Kidney epithelial cell (primary cell): Measurements from ENCODE around the gene ABHD14A. TPM values are rescaled to one million over a fixed set of nuclear protein-coding genes. Genes with fewer than 3 reads are reported as not detected.

Source experiments
- DNase-seq: peaks from one replicate; pipeline ENCODE4 v3.0.0-alpha.2; 2010; ENCODE audit warnings: low read depth
- H3K27me3 ChIP-seq: 2 replicates; pipeline ENCODE4 v1.6.0; 2011; ENCODE audit warnings: low read length; ENCODE audit not compliant: control insufficient read depth, insufficient read depth
- H3K36me3 ChIP-seq: 2 replicates; pipeline ENCODE4 v1.5.1; 2011; ENCODE audit warnings: low read length; ENCODE audit not compliant: control insufficient read depth, insufficient read depth
- H3K4me3 ChIP-seq: 2 replicates; pipeline ENCODE4 v1.5.1; 2011; ENCODE audit warnings: low read depth, mild to moderate bottlenecking, control low read depth, low read length
- total RNA-seq: library from RNA; depleted of rRNA; stranded (reverse); fragments of >200 nt; gene quantifications from 2 replicates; pipeline ENCODE4 v1.2.3, GENCODE V29; 2015
- TF ChIP-seq, protein P1 (sequence below): IDR thresholded peaks from 2 replicates; pipeline ENCODE4 v1.5.1; 2011; ENCODE audit warnings: mild to moderate bottlenecking, moderate library complexity, low read length, control low read depth, inconsistent platforms; ENCODE audit not compliant: insufficient read depth, poor library complexity, severe bottlenecking

Gene ABHD14A
- total RNA-seq, 1 donor from 2014 or later: 15.3 TPM

DNA sequence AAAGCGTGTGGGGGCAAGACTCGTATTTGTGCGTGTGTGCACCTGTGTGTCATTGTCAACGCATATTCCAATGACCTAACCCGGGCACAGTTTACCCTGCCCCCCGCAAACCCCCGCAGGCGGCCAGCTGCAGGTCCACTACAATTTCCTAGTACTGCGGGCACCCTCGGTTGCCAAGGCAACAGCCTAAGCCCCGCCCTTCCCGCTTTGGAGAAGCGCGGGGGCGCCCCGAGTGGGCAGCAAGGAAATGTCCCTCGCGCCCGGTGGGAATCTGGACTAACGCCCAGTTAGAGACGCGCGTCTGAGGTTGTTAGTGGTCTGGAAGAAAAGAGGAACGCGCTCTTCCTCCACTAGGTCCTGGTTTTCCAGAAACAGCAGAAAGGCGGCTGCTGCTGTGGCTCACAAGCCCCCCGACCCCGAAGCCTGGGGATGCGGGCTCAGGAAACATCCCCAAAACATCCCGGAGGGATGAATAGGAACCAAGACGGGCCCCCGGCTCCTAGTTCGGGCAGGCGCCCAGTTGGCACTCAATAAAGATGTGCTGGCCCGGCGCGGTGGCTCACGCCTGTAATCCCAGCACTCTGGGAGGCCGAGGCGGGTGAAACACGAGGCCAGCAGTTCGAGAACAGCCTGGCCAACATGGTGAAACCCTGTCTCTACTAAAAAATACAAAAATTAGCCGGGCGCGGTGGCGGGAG lies 1.1 kb downstream of the ABHD14A start:
- H3K4me3 ChIP-seq: peak overlapping the region; percentile 48
- H3K27me3 ChIP-seq: no peaks in the 10 kb centered on the region
- TF ChIP-seq, protein P1, sequence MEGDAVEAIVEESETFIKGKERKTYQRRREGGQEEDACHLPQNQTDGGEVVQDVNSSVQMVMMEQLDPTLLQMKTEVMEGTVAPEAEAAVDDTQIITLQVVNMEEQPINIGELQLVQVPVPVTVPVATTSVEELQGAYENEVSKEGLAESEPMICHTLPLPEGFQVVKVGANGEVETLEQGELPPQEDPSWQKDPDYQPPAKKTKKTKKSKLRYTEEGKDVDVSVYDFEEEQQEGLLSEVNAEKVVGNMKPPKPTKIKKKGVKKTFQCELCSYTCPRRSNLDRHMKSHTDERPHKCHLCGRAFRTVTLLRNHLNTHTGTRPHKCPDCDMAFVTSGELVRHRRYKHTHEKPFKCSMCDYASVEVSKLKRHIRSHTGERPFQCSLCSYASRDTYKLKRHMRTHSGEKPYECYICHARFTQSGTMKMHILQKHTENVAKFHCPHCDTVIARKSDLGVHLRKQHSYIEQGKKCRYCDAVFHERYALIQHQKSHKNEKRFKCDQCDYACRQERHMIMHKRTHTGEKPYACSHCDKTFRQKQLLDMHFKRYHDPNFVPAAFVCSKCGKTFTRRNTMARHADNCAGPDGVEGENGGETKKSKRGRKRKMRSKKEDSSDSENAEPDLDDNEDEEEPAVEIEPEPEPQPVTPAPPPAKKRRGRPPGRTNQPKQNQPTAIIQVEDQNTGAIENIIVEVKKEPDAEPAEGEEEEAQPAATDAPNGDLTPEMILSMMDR: peak; percentile 6
- DNase-seq: no peak
- peaks cover 1% of the 10 kb centered on the region for H3K36me3 ChIP-seq

DNA sequence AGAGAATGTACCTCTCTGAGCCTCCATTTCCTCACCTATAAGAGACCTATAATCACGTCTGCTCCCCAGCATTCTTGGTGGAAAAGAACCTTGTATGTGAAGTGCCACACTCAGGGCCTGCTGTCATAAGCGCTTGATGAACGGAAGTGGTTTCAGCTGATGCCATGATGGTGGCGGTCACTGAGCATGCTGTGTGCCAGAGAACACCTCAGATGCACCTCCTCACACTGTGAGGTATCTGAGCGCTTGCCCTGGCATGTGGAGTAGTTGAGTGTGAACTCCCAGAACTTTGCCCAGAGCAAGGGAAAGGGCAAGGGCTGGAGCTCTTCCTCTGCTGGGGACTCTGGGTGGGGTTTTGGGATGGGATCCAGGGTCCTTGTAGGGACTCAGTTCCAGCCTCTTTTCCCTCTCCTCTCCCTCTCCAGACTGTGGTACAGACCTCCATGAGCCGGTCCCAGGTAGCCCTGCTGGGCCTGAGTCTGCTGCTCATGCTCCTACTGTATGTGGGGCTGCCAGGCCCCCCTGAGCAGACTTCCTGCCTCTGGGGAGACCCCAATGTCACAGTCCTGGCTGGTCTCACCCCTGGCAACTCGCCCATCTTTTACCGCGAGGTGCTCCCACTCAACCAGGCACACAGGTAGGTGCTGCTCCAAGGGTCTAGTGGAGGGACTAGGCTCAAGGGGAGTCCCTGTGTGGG lies 2.7 kb downstream of the ABHD14A start:
- Histone ChIP-seq H3K4me3 (no peak overlapping the region), H3K27me3 (no peaks in the 10 kb centered on the region), H3K36me3 (no peaks in the 10 kb centered on the region)
- no peak for DNase-seq
- TF ChIP-seq, protein P1: no peak

DNA sequence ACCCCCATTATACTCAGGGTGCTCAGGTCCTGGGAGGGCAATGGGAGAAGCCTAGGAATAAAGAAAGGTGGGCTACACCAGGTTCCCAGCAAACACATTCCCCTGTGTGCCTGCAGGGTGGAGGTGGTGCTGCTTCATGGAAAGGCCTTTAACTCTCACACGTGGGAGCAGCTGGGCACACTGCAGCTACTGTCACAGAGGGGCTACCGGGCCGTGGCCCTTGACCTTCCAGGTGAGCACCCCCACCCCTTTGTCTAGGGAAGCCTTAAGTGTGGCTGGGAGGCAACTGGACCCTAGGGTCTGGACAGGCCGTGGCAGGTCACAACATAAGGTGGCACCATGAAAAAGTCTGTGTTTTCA lies 3.3 kb downstream of the ABHD14A start:
- Histone ChIP-seq H3K36me3 (no peaks in the 10 kb centered on the region), H3K27me3 (no peaks in the 10 kb centered on the region), H3K4me3 (no peak overlapping the region)
- TF ChIP-seq, protein P1: no peak
- no peak for DNase-seq

GRCh38 chr3:51980253-51980652 lies 5.4 kb downstream of the ABHD14A start:
- H3K4me3 ChIP-seq: no peak overlapping the region
- H3K36me3 ChIP-seq: no peaks in the 10 kb centered on the region
- TF ChIP-seq, protein P1: no peak
- no peak for DNase-seq
- H3K27me3 ChIP-seq: no peaks in the 10 kb centered on the region

GRCh38 chr3:51982352-51982837 lies 7.5 kb downstream of the ABHD14A start:
- Histone ChIP-seq H3K27me3 (no peaks in the 10 kb centered on the region), H3K4me3 (peak overlapping the region; percentile 44), H3K36me3 (no peaks in the 10 kb centered on the region)
- no peak for DNase-seq
- TF ChIP-seq, protein P1: peak; percentile 77
